Tibial artery (tissue), 4 donors: ENCODE measurements around the gene NTNG2.

Experiments
- DNase-seq, 2 donors: peaks; one replicate each; pipeline ENCODE4 v3.0.0-alpha.2; 2019
- H3K27ac ChIP-seq, 2 donors: fragments of 200-600 bp; sonication (generic) in 1 of 2; 1 replicate in 1 of 2; 2 replicates in 1 of 2; pipeline ENCODE4 v1.5.1; 2018 to 2019; ENCODE audit warnings: mild to moderate bottlenecking in 1 of 2
- H3K27me3 ChIP-seq, 2 donors: fragments of 200-600 bp; sonication (generic) in 1 of 2; one replicate each; pipeline versions ENCODE4 v1.5.1 to v1.6.0; 2016 to 2019
- H3K36me3 ChIP-seq, 3 donors: fragments of 200-600 bp; sonication (generic) in 2 of 3; one replicate each; pipeline ENCODE4 v1.5.1; 2016 to 2019; ENCODE audit warnings: mild to moderate bottlenecking in 2 of 3
- H3K4me1 ChIP-seq, 4 donors: fragments of 200-600 bp; sonication (generic) in 2 of 4; 1 replicate in 3 of 4; 2 replicates in 1 of 4; pipeline ENCODE4 v1.5.1; 2016 to 2019
- H3K4me3 ChIP-seq, 2 donors: fragments of 200-600 bp; sonication (generic) in 1 of 2; 1 replicate in 1 of 2; 2 replicates in 1 of 2; pipeline ENCODE4 v1.5.1; 2018 to 2019; ENCODE audit warnings: mild to moderate bottlenecking in 2 of 2
- H3K9me3 ChIP-seq, 3 donors: fragments of 200-600 bp; sonication (generic) in 1 of 3; one replicate each; pipeline ENCODE4 v1.5.1; 2016 to 2019
- CTCF ChIP-seq, 2 experiments: fragments of 200-600 bp in 1 of 2; fragments of 450-650 bp in 1 of 2; IDR thresholded peaks; one replicate each; pipeline ENCODE4 v1.5.1; 2017 to 2019; ENCODE audit warnings: antibody characterized with exemption in 2 of 2, mild to moderate bottlenecking in 1 of 2, moderate library complexity in 1 of 2
- intact Hi-C: fragments of 100-400 bp; cut with DNase I; formaldehyde crosslinking; loops from one replicate; pipeline ENCODE4 v1.15.0; 2023; ENCODE audit warnings: low total_unique reads

NTNG2 gene

GRCh38 chr9:132224645-132225044 lies 62.8 kb downstream of the NTNG2 start:
- Histone ChIP-seq H3K27ac (no peak overlapping the region), H3K36me3 (no peaks in the 10 kb centered on the region), H3K4me3 (no peak overlapping the region), H3K27me3 (peaks cover 0 to 64% of the 10 kb centered on the region in 2 donors), H3K9me3 (no peaks in the 10 kb centered on the region), H3K4me1 (no peaks in the 10 kb centered on the region)
- TF ChIP-seq CTCF (IDR thresholded peaks at IDR 0.05): no peak
- no peak for DNase-seq
- intact Hi-C loops: no loop called here

- no peaks in the 10 kb centered on the region for H3K4me1 ChIP-seq
- H3K9me3 ChIP-seq: no peaks in the 10 kb centered on the region
- no peak for DNase-seq
- peaks cover 0 to 79% of the 10 kb centered on the region in 2 donors for H3K27me3 ChIP-seq
- H3K27ac ChIP-seq: no peak overlapping the region
- no peak overlapping the region for H3K4me3 ChIP-seq
- H3K36me3 ChIP-seq: no peaks in the 10 kb centered on the region
- TF ChIP-seq CTCF (IDR thresholded peaks at IDR 0.05): no peak
- intact Hi-C loops: no loop called here
Measured at GRCh38 chr9:132226571-132227430, 64.9 kb downstream of the NTNG2 start.

- no peak for DNase-seq
- no peaks in the 10 kb centered on the region for H3K36me3 ChIP-seq
- intact Hi-C loops: no loop called here
- TF ChIP-seq CTCF (IDR thresholded peaks at IDR 0.05): no peak
- H3K4me1 ChIP-seq: no peaks in the 10 kb centered on the region
- H3K9me3 ChIP-seq: no peaks in the 10 kb centered on the region
- peaks cover 0 to 85% of the 10 kb centered on the region in 2 donors for H3K27me3 ChIP-seq
- no peak overlapping the region for H3K27ac ChIP-seq
- no peak overlapping the region for H3K4me3 ChIP-seq
Measured at GRCh38 chr9:132228062-132228461, 66.2 kb downstream of the NTNG2 start.

GRCh38 chr9:132230605-132231004 lies 68.7 kb downstream of the NTNG2 start:
- DNase-seq: no peak
- Histone ChIP-seq H3K27me3 (peaks cover 0 to 87% of the 10 kb centered on the region in 2 donors), H3K4me3 (no peak overlapping the region), H3K27ac (no peak overlapping the region), H3K4me1 (no peaks in the 10 kb centered on the region), H3K9me3 (no peaks in the 10 kb centered on the region), H3K36me3 (no peaks in the 10 kb centered on the region)
- intact Hi-C loops: no loop called here
- no peak for TF ChIP-seq CTCF (IDR thresholded peaks at IDR 0.05)

GRCh38 chr9:132231019-132231701 lies 69.3 kb downstream of the NTNG2 start:
- Histone ChIP-seq H3K27ac (no peak overlapping the region), H3K4me3 (no peak overlapping the region), H3K9me3 (no peaks in the 10 kb centered on the region), H3K4me1 (no peaks in the 10 kb centered on the region), H3K27me3 (peaks cover 0 to 88% of the 10 kb centered on the region in 2 donors), H3K36me3 (no peaks in the 10 kb centered on the region)
- intact Hi-C loops: no loop called here
- TF ChIP-seq CTCF (IDR thresholded peaks at IDR 0.05): no peak
- no peak for DNase-seq
